ENCODE measurements around the gene ARFGAP1. TPM values are rescaled to one million over a fixed set of nuclear protein-coding genes. Genes with fewer than 3 reads are reported as not detected.

ARFGAP1 gene
- total RNA-seq, 1 donor, result 85.5 TPM

GRCh38 chr20:63264000-63264399 lies 8.6 kb upstream of the ARFGAP1 start:
- no peak for DNase-seq (ENCODE audit: low read depth)
- no peak for TF ChIP-seq CTCF (IDR thresholded peaks at IDR 0.05; ENCODE audit: insufficient read depth, low read depth, low read length)
- no peak overlapping the region for H3K4me3 ChIP-seq (ENCODE audit: low read depth, low read length)

- no peak overlapping the region for H3K4me3 ChIP-seq (ENCODE audit: low read depth, low read length)
- TF ChIP-seq CTCF (IDR thresholded peaks at IDR 0.05; ENCODE audit: insufficient read depth, low read depth, low read length), result no peak
- DNase-seq (ENCODE audit: low read depth), result no peak
Observed at GRCh38 chr20:63264519-63264918, 8.1 kb upstream of the ARFGAP1 start.

- no peak overlapping the region for H3K4me3 ChIP-seq (ENCODE audit: low read depth, low read length)
- no peak for TF ChIP-seq CTCF (IDR thresholded peaks at IDR 0.05; ENCODE audit: insufficient read depth, low read depth, low read length)
- DNase-seq (ENCODE audit: low read depth), result no peak
Observed at GRCh38 chr20:63265891-63266515, 6.6 kb upstream of the ARFGAP1 start.

GRCh38 chr20:63267691-63268090 lies 4.9 kb upstream of the ARFGAP1 start:
- no peak for TF ChIP-seq CTCF (IDR thresholded peaks at IDR 0.05; ENCODE audit: insufficient read depth, low read depth, low read length)
- no peak overlapping the region for H3K4me3 ChIP-seq (ENCODE audit: low read depth, low read length)
- no peak for DNase-seq (ENCODE audit: low read depth)

GRCh38 chr20:63268256-63268655 lies 4.4 kb upstream of the ARFGAP1 start:
- TF ChIP-seq CTCF (IDR thresholded peaks at IDR 0.05; ENCODE audit: insufficient read depth, low read depth, low read length), result no peak
- H3K4me3 ChIP-seq (ENCODE audit: low read depth, low read length), result no peak overlapping the region
- DNase-seq (ENCODE audit: low read depth), result no peak

GRCh38 chr20:63268671-63269439 lies 3.8 kb upstream of the ARFGAP1 start:
- H3K4me3 ChIP-seq (ENCODE audit: low read depth, low read length), result no peak overlapping the region
- no peak for TF ChIP-seq CTCF (IDR thresholded peaks at IDR 0.05; ENCODE audit: insufficient read depth, low read depth, low read length)
- DNase-seq (ENCODE audit: low read depth), result no peak
